Gastroesophageal sphincter (tissue), 3 donors: ENCODE results near the gene DUSP8.
"Not testable (repeated sequence)": the region's sequence is repeated elsewhere in the genome, so short reads cannot be mapped to it uniquely, and the experiment has no call there.

ENCODE experiments used
- EP300 ChIP-seq: sonication (generic); formaldehyde crosslinking; IDR thresholded peaks from one replicate; pipeline ENCODE4 v1.6.1; 2017; ENCODE audit warnings: antibody characterized with exemption, mild to moderate bottlenecking
- POLR2A ChIP-seq, 2 donors: fragments of 450-650 bp; IDR thresholded peaks; one replicate each; pipeline ENCODE4 v1.6.1; 2017; ENCODE audit warnings: antibody characterized with exemption in 2 of 2, mild to moderate bottlenecking in 2 of 2, moderate library complexity in 1 of 2
- POLR2AphosphoS5 ChIP-seq: sonication (generic); formaldehyde crosslinking; IDR thresholded peaks from one replicate; pipeline ENCODE4 v1.6.1; 2017; ENCODE audit warnings: antibody characterized with exemption
- TF ChIP-seq, protein P1 (sequence below), 4 experiments: fragments of 200-600 bp in 2 of 4; fragments of 450-650 bp in 2 of 4; sonication (generic) in 1 of 4; IDR thresholded peaks; one replicate each; pipeline ENCODE4 v1.5.1; 2017 to 2019; ENCODE audit warnings: antibody characterized with exemption in 4 of 4, mild to moderate bottlenecking in 2 of 4, moderate library complexity in 2 of 4

GRCh38 chr11:1584661-1585370 lies 12.7 kb upstream of the DUSP8 start, which contains the start of gene KRTAP5-1:
- TF ChIP-seq, protein P1, sequence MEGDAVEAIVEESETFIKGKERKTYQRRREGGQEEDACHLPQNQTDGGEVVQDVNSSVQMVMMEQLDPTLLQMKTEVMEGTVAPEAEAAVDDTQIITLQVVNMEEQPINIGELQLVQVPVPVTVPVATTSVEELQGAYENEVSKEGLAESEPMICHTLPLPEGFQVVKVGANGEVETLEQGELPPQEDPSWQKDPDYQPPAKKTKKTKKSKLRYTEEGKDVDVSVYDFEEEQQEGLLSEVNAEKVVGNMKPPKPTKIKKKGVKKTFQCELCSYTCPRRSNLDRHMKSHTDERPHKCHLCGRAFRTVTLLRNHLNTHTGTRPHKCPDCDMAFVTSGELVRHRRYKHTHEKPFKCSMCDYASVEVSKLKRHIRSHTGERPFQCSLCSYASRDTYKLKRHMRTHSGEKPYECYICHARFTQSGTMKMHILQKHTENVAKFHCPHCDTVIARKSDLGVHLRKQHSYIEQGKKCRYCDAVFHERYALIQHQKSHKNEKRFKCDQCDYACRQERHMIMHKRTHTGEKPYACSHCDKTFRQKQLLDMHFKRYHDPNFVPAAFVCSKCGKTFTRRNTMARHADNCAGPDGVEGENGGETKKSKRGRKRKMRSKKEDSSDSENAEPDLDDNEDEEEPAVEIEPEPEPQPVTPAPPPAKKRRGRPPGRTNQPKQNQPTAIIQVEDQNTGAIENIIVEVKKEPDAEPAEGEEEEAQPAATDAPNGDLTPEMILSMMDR (IDR thresholded peaks at IDR 0.05): not testable (repeated sequence)
- not testable (repeated sequence) for TF ChIP-seq POLR2A (IDR thresholded peaks at IDR 0.05); POLR2AphosphoS5; EP300
